ENCODE measurements around the gene TMEM121B.
"Not testable (repeated sequence)": the region's sequence is repeated elsewhere in the genome, so short reads cannot be mapped to it uniquely, and the experiment has no call there.

Gene TMEM121B

GRCh38 chr22:17121233-17122195 lies at the start of gene TMEM121B:
Gene TMEM121B, minus strand, starts transcription at chr22:17121360. Its CDS starts 233 bp downstream, at chr22:17121127.
- DNase-seq: peak; percentile 67

GRCh38 chr22:17167486-17167885 lies 46.3 kb upstream of the TMEM121B start:
- DNase-seq: no peak

- no peak for DNase-seq
Measured at GRCh38 chr22:17164392-17165024, 43.3 kb upstream of the TMEM121B start.

GRCh38 chr22:17162731-17163130 lies 41.6 kb upstream of the TMEM121B start:
- DNase-seq: no peak

GRCh38 chr22:17161991-17162390 lies 40.8 kb upstream of the TMEM121B start:
- DNase-seq: no peak

GRCh38 chr22:17159504-17159951 lies 38.4 kb upstream of the TMEM121B start:
- no peak for DNase-seq

- peak; percentile 94 for DNase-seq
Measured at GRCh38 chr22:17158568-17159503, 37.7 kb upstream of the TMEM121B start, which contains the start of gene HDHD5. Gene HDHD5, minus strand, starts transcription at chr22:17159277. Its CDS starts 26 bp downstream, at chr22:17159251.

- DNase-seq: no peak
Measured at GRCh38 chr22:17158176-17158567, 37.0 kb upstream of the TMEM121B start.

- DNase-seq: no peak
Measured at GRCh38 chr22:17157714-17158113, 36.6 kb upstream of the TMEM121B start.

GRCh38 chr22:17155941-17156340 lies 34.8 kb upstream of the TMEM121B start:
- no peak for DNase-seq

- DNase-seq: no peak
Measured at GRCh38 chr22:17152971-17153370, 31.8 kb upstream of the TMEM121B start.

GRCh38 chr22:17152340-17152739 lies 31.2 kb upstream of the TMEM121B start:
- peak; percentile 5 for DNase-seq

- no peak for DNase-seq
Measured at GRCh38 chr22:17149076-17149815, 28.1 kb upstream of the TMEM121B start.

- not testable (repeated sequence) for DNase-seq
Measured at GRCh38 chr22:17147458-17147857, 26.3 kb upstream of the TMEM121B start.

GRCh38 chr22:17145021-17145680 lies 24.0 kb upstream of the TMEM121B start:
- no peak for DNase-seq

GRCh38 chr22:17143826-17144225 lies 22.7 kb upstream of the TMEM121B start:
- DNase-seq: no peak

GRCh38 chr22:17143101-17143500 lies 21.9 kb upstream of the TMEM121B start:
- no peak for DNase-seq

GRCh38 chr22:17140826-17141766 lies 19.9 kb upstream of the TMEM121B start:
- no peak for DNase-seq

GRCh38 chr22:17140022-17140421 lies 18.9 kb upstream of the TMEM121B start:
- DNase-seq: no peak

- DNase-seq: no peak
Measured at GRCh38 chr22:17138513-17138912, 17.4 kb upstream of the TMEM121B start.
